Kidney tubule cell (primary cell): ENCODE measurements around the gene GMPR2.

Source experiments
- DNase-seq: peaks from one replicate; pipeline ENCODE4 v3.0.0-alpha.2; 2018; ENCODE audit warnings: low spot score

The GMPR2 gene

DNA sequence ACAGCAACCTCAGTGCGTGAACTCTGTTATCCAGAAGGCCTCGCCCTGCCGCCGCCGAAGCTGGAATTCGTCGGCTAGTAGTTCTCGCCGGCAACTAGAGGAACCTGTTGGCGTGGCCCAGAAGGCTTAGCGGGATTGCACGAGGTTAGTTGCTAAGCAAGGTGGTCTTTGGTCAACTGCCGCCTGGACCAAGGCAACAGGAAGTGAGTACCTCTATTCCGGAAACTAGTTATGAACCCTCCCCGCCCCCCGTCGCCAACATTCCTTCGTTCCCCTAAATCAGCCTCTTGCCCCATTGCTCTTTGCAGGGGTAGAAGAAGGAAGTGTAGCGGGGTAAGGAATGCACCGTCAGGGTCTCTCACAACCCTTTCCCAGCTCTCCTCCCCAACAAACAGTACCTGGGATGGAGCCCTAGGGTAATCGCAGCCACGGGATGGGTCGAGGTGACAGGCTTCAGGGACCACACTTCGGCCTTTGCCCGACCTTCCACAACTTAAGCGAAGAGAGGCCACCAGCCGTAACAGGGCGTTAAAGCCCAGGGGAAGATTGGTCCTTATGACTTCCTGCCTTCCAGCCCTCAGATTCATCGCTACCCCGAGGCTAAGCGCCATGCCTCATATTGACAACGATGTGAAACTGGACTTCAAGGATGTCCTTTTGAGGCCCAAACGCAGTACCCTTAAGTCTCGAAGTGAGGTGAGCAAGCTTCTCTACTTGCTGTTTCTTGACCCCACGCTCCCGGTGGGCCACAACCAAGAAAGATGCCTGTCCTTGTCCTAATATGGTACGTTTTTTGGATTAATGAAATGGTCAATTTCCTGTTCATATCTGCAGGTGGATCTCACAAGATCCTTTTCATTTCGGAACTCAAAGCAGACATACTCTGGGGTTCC is at the start of gene GMPR2:
Gene GMPR2, plus strand, starts transcription at position 285 of the 893 bp plus-strand sequence. Its CDS starts 325 bp downstream, at position 610.
- no peak for DNase-seq

DNA sequence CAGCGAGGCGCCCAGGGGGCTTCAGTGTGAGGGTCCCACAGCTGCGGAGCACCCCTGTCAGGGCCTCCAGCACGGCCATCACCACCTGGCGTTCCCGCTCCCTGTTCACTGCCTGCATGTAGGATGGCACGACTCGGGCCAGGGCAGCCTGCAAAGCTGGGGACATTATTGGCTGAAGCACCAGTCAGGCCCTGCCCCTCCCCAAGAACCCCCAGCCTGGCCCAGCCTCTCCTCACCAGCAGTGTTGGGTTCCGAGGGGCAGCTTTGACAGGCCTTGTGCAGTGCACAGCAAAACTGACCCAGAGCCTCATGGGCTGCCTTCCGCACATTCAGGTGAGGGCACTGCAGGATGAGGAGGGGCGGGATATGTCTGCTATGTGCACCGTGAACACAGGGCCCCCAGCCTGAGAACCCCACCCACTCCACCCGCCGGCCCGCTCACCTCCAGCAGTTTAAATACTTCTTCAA is 49.7 kb upstream of the GMPR2 start:
- DNase-seq, result no peak

DNA sequence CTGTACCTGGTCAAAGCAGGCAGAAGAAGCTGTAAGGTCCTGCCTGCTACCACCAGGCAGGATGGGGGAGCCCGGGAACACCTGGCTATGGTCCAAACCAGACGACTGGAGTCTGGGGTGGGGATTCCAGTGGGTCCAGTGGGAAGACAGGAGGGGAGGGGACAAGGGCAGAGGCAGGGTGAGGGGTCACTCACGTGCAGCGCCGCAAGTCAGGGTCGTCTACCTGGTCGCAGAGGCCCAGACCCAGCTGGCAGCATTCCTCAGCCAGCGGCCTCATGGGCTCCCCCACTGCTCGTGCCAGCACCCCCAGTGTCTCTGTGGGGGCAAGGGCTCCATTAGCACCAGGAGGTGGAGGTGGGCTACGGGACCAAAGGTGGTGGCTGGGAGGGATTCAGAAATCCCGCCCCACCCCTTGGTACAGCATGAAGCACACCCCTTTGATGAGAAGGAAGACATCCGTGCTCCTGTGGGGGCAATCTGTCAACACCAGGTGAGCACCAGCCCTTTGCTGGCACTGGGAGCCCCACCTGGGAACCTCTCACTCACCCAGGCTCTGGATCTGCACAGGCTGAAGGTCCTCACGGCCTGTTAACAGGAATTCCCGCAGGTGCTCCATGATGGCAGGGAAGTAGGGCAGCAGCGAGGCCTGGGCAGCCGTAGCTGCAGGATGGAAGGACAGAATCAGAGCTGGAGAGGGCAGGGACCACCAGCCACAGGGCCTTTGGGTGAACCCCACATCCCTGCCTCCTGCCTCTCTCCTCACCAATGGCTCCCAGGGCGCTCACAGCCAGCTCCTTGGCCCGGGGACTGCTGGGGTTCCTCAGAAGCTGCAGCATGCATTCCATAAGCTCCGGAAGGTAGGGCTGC is 48.4 kb upstream of the GMPR2 start:
- no peak for DNase-seq

DNA sequence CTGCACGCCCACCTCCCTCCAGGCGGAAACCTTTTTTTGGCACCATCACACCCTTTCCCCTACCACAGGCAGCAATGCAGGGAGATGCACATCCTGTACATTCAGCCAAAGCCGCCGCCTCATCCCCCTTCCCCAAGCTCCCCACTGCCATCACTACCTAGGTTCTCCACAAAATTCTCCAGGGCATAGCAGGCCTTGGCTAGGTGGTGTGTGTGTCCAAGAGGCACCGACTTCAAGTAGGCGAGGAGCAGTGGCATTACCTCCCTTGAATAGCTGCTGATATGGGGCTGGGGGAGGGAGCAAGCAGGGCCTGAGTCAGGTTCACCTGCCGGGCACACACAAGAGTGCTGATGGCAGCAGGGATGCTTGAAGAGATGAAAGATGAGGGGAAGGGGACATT is 47.7 kb upstream of the GMPR2 start:
- DNase-seq, result no peak

DNA sequence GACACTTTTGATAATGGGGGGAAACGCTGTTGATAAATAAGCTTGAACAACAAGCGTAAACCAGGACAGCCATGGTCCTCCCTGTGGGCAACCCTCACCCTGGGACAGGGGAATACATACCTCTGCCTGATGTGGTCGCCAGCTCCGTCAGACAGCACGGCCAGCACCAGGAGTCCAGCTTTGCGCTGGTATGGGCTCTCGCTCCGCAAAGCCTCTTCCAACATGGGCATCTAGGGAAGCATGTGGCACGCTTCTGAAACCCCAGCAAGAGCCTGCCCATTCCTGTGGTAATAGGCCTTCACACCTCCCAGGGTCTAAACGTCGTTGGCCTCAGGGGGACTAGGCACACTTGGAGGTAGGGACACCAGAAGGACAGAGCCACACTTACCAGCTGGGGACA is 47.0 kb upstream of the GMPR2 start:
- DNase-seq, result no peak

DNA sequence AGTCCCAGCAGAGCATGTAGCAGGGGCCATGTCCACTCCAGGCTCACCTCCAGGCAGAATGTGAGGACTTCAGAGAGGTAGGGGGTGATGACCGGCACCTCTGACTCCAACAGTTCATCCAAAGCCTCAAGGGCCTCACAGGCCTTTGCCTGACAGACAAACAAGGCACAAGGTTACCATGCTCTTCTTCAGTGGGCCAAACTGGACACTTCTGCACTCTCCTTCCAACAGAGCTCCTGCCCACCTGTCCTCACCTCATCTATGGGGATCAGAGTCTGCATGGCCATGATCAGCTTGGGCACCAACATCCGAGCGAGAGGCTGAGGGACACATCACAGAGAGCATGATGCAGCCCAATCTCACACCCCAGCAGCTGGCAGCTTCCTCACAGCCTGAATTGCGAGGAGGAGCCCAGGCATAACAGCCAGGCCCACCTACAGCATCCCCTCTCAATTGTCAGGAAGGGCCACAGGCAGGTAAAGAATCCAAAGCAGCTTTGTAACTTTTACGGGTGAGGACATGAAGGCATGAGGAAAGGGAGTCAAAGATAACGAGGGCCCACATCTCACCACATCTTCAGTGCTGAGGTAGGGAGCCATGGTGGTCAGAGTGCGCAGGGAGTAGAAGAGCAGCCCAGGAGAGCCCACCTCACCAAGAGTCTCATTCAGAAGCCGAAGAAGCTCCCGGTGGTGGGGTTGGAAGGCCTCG is 45.7 kb upstream of the GMPR2 start:
- DNase-seq, result no peak

DNA sequence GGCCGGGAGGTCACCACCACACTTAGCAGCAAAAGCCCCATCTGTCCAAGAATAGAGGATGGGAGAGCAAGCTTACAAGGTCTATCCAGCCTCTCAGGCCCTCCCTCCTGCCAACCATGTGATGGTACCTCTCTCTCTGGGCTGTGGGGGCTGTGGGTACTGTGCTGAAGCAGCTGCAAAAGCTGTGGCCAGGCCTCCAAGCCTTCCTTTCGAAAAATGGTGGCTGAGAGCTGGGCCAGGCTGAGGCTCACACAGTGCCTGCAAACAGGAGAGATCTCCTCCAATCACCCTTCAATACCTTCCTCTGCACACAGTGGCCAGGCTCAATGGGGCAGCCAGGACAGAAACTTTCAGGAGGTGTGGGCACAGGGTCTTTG is 45.2 kb upstream of the GMPR2 start:
- no peak for DNase-seq

DNA sequence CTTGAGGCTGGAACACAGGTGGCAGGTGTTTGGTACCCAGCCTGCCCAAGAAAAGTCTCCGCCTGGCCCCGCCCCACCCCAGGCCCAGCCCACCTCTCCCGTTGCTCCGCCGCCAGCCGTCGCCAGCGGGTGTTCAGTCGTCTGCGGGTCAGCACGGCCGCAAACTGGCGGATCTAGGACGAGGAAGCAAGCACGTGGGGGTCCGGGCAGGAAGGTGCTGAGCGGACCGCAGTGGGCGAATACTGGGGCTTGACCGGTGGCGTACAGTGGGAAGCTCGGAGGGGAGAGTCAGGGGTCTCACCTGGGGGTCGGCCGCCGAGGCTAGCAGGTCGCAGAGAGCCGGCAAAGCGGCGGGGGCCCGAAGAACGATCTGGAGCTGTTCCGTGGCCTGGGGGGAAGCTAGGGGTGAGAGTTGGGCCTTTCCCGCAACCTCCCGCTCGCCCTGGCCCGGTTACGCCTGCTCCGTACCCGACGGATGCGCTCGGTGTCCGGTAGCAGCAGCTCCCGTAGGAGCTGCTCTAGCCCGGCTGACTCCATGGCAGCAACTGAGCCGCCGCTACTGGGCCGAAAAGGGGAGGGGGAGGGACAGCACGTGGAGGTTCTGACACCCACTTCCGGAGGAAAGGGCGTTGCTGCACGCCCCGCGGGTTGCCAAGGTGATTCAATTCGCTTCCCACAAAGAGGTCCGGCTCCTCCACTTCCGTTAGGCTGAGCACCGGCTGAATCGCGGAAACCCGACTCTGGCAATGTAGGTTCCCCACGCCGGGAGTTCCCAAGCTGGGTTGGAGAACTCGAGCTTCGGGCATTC is 44.3 kb upstream of the GMPR2 start, which contains the start of gene IPO4:
Gene IPO4, minus strand, starts transcription at position 566 of the 808 bp plus-strand sequence. Its CDS starts 29 bp downstream, at position 537.
- peak; percentile 97 for DNase-seq

DNA sequence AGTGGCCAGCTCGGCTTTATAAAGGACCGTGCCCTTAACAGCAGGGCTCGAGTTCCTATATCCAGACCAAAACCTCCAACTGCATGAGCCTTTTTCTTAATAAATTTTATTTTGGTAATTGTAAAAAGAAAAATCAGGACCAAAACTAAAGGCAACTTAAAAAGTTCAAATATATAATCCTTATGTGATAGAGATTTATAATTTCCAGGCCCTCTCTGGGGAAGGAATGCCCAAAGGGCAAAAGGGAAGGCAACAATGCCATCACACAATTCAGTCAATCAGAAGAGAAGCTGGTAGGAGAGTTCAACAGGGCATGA is 43.7 kb upstream of the GMPR2 start:
- DNase-seq, result no peak

DNA sequence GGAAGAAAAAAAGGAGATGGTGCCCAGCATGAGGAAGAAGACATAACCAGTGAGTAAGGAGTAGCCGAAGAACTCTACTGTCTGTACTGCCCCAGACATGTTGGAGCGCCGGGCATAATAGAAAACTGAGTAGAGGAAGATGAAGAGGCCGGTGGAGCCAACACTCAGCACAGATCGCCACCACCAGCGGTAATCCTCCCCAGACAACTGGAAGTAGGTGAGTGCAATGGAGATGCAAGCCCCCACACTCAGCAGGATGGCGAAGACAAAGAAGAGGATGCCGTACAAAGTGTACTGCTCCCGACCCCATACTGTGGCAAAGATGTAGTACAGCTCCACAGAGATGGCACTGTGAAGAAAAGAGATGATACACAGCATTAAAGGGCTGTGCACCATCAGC is 43.3 kb upstream of the GMPR2 start:
- DNase-seq, result no peak

DNA sequence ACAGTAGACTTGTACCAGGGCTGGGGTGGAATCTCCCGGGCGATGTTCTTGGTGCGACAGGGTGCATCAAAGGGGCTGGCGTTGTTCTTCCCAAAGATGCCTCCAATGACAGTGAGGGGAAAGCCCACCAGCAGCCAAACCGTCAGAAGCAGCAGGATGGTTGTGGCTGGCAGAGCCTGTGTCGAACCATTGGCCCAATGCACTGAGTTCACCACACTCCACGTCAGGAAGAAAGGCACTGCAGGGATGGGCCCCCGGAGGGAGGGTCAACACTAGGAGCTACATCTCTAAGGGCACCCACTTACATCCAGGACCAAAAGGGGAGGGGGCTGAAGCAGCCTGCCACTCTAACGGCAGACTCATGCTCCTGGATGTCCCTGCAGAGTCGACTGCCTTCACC is 42.3 kb upstream of the GMPR2 start:
- DNase-seq, result no peak

DNA sequence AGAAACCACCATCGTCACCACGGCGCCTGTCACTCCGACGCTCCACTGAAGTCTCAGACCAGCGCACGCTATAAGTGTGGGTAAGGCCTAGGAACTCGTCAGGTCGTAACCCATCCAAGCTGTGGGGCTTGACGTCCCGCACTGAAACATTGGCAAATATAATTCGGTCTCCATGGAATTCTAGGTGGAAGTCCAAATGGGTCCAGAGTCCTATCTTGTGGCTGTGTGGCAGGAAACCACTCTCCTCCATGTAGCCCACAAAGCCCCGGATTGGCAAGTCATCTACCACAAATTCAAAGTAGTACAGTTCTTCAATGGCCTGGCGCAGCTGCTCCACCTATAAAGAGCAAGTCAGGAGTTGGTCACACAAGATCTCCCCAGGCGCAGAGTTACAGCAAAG is 39.8 kb upstream of the GMPR2 start:
- DNase-seq, result no peak

DNA sequence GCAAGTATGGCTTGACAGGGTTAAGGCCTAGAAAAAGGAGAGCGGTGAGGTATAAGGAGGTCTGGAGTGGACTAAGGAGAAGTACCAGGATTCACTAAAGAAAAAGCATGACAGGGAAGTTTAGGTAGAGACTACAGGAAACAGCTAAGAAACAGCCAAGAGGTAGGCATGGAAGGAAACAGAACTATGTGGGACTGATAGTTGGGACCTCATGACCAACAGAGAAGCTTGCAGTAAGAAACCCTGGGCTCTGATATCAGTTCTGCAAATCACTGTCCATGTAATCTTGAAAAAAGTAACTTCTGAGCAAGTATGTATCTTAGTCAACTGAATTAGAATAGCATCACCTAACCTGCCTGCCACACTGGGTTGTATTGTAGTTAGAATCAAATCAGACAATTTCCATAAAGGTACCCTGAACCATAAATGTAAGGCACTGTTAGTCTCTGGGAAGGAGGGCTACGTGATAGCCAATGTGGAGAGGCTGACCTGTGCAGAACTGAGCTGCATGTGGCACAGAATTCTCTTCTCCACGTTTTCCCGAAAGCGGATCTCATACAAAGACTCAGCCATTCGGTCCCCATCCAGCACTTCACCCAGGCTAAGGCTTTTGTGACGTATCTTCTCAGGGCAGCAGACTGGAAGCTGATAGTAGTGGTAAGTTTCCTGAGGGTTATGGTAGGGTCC is 38.4 kb upstream of the GMPR2 start:
- DNase-seq, result no peak

DNA sequence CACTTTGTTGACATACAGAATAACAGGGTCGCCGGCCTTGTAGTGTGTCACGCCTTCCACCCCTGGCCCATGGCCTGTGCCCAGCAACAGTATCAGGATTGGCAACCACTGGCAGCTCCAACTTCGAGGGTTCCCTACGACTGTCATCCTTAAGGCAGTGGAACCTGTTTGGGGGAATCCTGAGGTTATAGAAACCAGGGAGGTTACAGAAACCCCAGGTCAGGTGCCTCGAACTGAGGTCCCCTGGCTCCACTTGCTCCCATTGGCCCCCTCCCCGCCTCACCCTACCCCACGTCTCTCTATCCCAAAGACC is 37.9 kb upstream of the GMPR2 start:
- DNase-seq, result no peak

DNA sequence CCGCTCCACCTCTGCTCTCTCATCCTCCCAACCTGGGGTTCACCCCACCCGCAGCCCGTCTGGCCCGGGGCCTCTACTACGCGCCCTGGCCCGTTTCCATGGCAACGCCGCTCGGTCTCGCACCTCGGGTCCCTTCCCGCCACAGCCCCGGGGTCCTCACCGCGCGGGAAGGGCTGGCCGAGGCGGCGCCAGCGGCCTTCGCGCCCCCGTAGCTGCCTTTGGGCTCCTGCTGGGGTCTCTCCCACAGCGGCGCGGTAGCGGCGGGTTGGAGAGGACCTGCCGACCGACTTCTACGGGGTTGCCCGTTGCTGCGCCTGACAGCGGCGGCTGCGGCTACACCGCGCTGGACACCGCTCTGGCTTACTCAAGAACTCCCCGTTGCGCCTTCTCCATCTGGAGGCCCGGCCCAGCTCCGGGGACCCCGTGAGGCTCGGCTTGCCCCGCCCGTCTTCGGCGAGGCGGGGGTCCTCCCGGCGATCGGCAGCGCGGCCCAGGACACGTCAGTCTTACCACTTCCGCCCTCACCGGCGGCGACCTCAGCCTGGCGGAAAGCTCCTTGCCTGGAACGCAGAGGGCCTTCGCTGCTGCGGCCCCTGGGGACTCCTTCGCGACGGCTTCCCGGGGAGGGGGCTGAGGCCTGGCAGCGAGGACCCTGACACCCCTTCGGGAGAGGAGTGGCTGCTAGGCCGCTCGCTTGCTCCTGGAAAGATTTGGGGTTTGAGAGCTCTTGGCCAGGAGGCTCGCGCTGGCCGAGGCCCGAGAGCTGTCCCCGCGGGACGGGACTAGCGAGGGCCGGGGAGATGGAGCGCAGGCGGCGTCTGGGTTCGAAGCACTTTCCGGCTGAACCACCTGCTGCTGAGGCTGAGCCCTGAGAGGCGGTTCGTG is 37.3 kb upstream of the GMPR2 start, which contains the start of gene TM9SF1:
Gene TM9SF1, minus strand, starts transcription at position 256 of the 885 bp plus-strand sequence. CDS start 422 bp downstream, outside the sequence.
- peak; percentile 91 for DNase-seq

DNA sequence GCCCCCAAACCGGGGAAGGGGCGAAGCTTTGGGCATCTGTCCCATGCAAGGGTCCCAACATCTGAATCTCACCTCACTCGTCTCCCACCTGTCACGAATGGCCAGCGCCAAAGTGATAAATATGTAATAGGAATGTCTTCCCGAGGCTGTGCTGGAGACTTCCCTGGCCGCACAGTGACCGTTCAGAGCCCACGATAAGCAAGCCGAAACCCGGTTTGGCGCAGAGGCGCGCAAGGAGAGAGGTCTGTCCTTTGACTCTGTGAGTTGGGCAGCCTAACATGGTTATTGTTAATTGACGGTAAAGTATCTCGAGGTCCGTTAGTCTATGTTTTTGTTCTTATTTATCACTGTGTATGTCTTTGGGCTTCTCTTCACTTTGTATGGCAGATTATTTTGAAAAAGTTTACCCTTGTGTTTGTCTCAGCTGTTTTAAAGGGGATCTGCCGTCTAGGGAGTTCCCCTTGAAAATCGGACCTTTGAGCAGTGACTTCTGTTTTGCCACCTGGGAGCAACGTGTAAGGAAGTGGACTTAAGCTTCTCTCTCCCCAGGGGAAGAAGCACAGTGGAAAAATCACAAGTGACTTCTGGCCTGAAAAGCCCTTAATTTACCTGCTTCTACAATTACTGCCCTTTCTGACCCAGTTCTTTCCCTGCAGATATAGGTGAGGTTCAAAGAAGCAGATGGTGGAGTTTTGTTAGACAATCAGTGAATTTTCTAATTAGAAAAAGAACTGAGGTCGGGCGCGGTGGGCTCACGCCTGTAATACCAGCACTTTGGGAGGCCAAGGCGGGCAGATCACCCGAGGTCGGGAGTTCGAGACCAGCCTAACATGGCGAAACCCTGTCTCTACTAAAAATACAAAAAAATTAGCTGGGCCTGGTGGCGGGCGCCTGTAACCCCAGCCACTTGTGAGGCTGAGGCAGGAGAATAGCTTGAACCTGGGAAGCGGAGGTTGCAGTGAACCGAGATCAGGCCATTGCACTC is 36.4 kb upstream of the GMPR2 start:
- peak; percentile 46 for DNase-seq

DNA sequence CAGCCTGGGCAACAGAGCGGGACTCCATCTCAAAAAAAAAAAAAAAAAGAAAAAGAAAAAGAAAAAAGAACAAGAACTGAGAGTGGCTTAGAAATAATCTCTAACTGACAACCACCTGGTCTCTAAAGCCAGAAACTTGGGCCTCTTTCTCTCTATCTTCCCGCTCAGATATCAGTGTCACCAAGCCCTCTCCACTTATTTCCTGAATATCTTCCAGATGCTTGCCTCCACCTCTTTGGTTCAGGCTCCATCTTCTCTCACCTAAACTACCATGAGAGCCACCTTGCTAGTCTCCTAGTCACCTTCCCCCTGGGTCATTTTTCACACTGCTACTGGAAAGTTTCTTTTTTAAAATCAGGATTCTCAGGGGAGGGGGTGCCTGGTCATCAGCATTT is 35.7 kb upstream of the GMPR2 start:
- DNase-seq, result no peak

DNA sequence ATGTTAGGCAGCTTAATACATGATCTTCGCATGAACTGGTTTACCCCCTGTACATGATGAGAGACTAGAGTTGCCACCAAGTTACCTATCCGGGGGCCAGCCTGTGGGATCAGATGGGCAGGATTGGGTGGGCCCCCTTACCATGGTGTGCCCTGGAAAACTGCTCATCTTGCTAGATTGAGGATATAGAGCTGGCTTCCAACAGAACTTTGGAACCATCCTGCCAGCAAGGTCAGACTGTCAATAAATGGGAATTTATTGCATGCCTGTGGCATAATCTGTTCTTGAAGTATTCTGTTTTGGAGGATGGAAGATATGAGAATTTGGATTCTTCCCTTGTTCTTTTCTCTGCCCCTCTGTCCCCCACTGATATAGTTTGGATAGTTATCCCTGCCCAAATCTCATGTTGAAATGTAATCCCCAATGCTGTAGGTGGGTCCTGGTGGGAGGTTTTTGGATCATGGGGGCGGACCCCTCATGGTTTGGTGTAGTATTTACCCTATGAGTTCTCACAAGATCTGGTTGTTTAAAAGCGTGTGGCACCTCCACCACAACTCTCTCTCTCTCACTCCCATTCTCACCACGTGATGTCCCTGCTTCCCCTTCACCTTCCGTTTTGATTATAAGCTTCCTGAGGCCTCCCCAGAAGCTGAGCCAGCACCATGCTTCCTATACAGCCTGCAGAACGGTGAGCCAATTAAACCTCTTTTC is 33.8 kb upstream of the GMPR2 start:
- DNase-seq, result no peak
